GF-D8 (cell line): Measurements from ENCODE around the gene NRP1.
"Not testable (repeated sequence)": the region's sequence is repeated elsewhere in the genome, so short reads cannot be mapped to it uniquely, and the experiment has no call there.

Experiments used
- DNase-seq: peaks from one replicate; lab custom pipeline; 2025; lab: John Stamatoyannopoulos, UW

NRP1 gene

DNA sequence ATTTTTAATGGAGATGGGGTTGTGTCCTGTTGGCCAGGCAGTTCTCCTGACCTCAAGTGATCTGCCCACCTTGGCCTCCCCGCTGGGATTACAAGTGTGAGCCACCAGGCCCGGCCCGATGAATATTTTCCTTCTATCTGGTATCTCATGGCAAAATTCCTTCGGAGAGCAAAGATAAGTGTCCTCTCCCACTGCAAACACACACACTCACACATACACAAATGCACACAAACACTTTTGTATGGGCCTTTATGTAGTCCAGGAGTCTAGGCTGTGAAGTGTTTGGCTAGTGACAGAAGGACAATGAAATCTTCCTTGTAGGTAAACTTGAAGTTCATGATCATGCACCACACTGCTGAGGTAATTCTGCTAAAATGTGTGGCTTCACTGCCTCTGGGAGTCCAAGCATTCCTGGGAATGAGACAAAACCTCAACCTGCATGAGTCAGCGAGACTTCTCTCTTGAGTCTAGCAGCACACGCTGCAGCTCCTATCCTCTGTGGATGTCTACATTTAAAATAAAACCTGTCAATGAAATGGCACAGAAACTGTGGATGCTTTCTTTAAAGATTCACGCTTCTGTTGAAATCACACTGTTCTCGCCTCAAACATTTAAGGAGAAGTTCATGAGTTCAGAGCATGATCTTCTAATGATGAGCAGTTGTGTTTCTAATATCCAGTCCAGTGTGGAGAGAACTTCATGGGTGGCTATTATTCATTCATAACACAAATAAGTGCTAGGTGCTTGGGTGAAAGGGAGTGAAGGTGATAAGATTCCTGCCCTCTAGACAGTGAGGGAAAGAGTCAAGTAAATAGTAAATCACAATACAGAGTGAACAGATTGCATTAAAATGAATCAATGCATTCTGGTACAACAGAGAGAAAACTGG is 96.5 kb downstream of the NRP1 start:
- no peak for DNase-seq

DNA sequence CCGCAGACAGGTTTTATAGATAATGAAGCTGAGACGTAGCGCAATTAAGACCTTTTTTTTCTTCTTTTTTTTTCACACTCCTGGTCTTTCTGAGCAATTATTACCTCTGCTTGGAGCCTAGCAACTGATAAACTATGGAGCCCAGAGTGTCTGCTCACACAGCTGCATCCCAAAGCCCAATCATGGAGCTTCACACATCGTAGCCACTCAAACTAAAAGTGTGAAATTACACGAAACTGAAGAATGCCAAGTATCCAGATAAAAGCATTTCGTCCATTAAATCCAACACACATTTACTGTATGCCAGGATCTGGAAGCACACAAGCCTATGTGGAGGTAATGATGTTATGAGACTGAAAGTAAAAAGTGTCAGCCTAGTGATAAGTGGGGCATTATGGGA is 97.6 kb downstream of the NRP1 start:
- DNase-seq = no peak

DNA sequence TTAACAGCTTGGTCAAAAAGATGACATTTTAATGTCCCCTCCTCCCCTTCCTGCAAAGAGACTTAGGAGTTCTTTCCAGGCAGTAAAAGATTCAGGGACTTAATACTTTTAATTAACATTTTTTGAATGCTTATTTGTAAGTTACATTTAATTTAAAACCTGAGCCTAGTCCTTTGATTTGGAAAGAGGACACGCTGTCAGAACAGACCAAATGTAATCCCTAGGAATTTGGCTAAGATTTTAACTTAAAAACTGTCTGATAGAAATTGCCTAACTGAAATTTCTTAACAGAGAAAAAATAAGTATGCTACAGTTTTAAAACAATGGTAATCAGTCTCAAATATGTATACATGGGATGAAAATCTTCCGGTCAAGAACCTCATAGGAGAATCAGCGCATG is 98.5 kb downstream of the NRP1 start:
- no peak for DNase-seq

DNA sequence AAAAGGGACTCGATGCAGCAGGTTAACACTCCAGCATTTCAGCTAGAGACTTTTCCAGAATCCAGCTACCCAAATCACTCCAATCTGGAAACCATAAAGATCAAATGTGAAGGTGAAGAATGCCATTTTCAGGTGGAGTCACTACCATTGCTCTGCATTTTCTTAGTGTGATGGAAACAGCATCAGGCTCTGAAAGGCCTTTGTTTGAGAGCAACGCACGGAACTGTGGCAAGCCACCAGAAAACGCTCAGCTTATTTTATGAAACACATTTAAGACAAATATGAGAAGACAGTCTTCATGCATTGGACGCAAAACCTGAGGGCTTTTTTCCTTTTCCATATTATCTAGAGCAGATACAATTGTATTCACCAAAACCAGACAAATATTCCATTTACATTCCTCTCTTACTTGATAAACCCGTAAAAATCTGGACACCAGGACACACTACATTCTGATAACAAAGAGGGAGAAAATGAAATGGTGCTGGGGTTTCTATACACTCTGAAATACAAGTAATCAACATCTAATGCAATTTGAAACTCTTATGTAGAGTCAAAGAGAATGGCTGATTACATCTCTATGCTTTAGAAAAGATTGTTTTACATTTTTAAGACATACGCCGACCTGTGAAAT is 99.1 kb downstream of the NRP1 start:
- no peak for DNase-seq

DNA sequence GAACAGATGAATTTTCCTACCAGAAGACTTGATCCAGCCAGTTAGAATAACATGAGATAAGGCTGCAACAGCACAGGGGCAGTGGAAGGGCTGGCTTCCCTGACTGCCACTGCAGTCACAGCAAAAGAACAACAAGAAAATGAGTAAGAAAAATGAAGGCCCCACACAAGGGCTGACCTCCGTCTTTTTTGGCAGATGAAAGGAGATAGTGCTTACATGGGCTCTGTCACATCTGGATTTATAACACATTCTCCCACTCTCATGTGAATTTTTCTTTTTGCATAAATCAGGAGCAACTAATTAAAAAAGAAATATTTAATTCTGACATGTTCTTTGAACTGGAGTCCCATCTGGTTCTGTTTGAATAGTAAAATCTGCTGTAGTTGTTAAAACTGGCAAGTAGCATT is 99.6 kb downstream of the NRP1 start:
- no peak for DNase-seq

DNA sequence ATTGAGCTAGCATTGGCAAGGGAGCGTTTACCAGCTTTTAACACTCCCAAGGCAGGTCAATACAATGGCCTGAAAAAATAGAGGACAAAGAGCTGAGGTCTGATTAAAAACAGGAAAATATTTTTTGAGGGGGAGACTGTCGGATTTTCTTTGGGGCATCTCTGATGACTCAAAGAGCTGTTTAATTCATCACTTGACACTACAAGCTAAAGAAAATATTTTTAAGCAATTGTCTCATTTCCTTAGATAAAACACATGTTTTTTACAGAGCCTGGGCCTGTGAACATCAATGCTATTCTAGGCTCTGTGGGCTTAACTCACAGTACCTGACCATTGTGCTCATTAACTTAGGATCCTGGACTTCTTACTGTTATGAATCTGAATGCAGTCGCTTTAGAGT is 100.8 kb downstream of the NRP1 start:
- no peak for DNase-seq

DNA sequence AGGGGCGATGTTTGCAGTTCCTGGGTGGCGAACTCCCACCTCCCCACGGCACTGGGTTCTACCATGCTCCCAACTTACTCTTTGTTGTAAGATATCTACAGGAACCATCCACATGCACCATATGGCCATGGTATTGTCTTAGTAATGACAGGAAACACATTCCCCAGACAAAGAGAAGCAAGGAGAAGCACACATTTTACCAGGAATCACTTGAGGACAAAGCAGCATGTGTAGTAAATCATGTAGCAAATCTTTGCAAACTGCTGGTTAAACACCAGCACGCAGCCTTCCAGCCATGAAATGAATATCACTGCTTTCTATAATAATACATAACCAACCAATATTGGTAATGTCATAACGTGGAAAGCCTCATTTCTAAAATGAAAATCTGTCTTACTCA is 101.2 kb downstream of the NRP1 start:
- DNase-seq = no peak

DNA sequence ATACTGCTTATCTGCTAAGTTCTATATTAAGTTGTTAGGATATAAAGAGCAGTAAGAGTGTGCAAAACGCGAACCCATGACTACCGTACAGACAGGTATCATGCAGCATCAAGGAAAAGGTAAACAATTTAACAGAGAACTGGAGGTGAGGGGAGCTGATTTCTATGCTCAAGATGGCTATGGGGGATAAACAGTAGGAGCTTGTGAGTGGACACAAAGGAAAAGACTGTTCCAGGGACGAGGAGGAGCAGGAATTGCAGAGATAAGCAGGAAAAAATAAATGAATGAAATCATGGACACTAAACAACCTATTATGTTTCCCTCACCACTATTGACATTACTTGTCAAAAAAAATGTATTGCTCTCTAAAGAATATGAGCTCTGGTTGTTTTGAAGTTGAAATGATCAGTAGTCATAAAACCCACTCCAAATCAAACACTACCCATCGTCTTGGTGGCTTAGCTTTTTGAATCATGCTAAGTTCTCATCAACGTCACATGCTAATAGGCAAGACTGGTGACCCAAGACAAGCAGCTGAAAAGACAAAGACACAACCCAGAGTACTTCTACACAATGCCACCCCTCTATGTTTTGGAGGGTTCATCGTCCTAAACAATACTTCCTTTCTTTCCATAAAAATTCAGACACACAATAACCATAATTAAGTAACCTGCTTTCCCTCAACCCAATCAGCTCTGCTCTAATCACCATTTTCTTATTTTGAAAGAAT is 102.7 kb downstream of the NRP1 start:
- no peak for DNase-seq

DNA sequence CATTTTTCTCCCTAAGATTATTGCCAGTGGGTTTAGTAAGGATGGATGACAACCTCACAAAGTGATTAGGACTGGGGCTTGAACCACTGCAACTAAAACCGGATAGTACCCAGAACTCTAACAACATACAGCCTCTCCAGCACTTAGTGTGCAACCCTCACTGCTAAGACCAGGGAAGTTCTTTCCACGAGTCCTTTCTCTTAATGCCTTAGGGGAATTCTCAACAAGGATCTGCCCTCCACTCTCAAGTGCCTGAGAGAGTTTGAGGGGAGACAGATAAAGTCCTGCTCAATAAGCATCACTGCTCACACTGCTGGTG is 104.6 kb downstream of the NRP1 start:
- no peak for DNase-seq

DNA sequence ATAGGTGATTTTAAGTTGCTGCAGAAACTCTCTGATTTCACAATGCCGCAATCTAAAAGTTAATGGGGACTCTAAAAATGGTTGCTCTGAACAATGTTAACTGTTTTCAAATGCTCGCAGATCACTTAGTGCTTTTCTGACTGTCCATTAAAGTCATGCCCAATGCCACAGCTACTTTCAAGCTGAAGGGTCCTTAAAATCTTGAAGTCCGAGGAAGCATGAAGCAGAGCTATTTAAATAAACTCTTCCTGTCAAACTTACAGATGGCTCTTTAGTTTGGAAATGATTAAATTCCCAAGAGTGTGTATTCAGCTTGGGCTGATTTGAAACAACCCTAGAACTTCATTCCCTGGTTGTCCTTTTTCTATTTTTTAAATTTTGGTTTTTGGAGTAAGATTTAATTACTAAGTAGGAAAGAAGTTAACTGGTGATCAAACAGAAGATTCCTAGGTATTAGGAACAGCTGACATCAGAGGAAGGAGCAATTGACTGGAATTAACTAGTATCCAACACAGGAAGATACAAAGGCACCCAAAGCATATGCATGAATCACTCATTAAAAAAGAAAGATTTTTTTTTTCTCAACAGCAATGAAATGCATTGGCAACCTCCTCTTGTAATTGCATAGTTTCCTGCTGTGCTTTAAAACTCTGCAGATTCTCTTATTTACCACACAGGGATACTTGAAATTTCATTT is 105.1 kb downstream of the NRP1 start:
- DNase-seq = no peak

DNA sequence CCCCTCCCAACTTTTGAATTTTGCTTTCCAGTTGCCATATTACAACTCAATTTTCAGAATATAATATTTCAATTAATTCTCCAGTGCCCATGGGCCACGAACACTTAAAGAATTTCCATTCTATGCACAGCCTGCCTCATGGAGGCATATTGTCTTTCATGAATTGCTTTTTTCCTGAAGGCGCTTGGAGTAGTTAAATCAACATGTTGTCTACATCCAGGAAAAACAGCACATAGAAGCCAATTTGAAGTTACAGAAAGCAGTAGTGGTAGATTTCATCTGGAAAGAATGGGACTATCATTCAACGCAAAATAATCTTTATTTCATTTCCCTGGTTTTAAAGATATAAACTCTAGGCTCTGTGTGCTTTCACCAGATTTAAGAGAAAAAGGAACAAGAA is 106.0 kb downstream of the NRP1 start:
- DNase-seq = no peak

DNA sequence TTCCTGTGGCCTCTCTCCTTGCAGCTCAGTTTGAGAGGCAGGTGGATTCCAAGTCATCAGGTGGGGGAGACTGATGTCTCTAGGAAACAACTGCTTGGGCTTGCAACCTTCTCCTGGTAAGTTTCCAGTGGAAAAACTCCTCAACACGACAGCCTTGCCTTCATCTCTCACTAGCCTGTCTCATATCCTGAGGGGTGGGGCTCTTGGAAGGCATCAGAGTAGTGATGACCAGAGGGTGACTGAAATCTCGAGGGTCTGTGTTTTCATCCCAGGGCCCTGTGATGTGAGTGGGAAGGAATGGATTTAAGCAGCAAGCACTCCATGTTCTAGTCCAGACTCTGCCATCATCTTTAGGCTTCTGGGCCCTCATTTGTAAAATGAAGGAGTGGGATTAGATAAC is 107.0 kb downstream of the NRP1 start:
- no peak for DNase-seq

DNA sequence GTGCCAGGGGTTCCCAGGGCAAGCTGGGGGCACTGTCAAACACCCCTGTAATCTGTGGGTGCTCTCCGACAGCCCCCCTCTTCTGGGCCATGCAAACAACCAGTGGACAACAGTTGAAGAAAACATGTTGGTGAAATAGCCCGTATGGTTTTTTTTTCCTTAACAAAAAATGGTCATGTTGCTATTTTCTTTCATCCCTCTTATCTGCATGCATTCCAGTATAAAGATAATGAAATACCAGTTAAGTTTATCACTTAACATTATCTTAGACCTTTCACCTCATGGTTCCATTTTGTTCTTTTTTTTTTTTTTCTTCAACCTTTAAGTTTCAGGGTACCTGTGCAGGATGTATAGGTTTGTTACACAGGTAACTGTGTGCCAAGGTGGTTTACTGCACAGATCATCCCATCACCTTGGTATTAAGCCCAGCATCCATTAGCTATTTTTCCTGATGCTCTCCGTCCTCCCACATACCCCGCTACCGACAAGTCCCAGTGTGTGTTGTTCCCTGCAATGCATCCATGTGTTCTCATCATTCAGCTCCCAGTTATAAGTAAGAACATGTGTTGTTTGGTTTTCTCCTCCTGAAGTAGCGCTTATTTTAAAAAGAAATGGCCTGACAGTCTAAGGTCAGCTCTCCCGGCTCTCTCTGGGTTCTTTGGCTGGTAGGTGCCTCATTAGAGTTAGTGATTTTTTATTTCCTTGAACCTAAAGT is 110.1 kb downstream of the NRP1 start:
- no peak for DNase-seq

DNA sequence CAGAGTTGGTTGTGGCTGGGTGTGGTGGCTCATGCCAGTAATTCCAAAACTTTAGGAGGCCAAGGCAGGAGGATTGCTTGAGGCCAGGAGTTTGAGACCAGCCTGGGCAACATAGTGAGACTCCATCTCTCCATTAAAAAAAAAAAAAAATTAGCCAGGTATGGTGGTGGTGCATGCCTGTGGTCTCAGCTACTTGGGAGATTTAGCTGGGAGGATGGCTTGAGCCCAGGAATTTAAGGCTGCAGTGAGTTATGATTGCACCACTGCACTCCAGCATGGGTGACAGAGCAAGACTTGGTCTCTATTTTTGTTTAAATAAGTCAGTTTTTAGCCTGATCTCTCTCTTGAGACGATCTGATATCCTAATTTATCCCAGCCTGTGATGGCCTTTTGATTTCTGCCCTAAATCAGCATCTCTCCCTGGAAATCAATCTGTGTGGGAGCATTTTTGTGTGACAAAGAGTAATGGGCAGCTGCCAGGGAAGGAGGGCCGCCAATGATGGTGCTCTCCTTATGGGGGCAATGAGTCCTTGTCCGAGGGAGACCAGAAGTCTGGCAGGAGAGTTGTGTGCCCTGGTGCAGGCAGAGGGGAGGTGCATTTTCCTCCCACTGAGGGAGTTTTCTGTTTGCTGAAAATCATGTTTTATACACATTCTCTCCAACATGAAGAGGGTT is 111.0 kb downstream of the NRP1 start:
- DNase-seq = no peak

DNA sequence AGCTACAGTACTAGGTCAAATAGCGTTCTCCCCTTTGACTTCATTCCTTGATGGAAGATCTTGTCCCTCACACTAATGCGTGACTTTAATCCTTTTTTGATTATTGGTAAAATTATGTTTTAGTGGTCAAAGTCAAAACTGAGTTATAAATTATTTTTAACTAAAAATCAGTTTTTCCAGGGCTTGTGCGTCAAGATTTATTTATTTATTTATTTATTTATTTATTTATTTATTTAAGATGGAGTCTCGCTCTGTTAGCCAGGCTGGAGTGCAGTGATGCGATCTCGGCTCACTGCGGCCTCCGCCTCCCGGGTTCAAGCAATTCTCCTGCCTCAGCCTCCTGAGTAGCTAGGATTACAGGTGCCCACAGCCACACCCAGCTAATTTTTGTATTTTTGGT is 112.2 kb downstream of the NRP1 start:
- DNase-seq = not testable (repeated sequence)

DNA sequence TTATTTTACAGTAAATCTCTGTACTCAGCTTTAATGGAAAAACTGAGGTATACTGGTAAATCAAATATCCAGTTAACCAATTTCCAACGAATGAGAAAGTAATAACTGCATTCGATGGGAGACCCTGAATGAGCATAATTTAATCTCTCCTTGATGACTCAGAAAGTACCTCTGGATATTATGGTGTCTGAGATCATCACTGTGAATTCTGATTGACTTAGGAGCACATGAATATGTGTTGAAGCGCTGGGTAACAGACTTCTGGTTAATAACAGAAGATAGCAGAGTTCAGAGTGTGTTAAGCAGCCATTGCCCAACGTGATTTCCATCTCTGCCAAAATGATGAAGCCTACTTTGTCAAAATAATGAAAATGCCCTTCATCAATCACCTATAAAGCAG is 116.6 kb downstream of the NRP1 start:
- no peak for DNase-seq

DNA sequence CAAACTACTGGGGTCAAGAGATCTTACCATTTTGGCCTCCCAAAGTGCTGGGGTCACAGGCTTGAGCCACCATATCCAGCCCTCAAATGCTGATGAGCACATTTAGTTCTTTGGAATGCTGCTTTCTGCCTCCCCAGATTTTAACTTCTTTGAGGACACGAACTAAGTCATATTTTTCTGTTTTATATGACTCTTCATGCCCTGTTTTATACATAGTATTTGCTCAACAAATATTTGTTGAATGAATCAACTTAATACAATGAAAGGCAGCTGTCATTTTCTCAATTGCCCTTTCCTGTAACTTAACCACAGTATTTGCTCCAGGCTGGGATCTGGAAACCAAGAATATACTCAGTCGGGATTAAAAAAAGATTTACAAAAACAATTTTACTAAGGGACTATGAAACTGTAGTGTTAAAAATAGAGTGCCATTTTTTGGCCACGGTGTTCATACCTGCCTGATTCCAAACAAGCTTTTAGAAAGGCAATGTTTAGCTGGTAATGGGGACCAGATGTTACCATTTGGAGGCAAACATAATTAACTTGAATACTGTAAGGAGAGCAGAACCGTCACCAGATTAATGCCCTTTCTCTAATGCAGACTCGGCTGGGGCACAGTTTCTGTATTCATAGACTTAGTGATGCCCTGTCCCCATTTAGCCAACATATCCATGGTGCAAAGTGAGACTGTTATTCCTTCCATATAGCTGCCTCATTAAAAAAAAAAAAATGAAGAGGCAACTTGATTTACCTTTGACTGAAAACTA is 117.6 kb downstream of the NRP1 start:
- no peak for DNase-seq

DNA sequence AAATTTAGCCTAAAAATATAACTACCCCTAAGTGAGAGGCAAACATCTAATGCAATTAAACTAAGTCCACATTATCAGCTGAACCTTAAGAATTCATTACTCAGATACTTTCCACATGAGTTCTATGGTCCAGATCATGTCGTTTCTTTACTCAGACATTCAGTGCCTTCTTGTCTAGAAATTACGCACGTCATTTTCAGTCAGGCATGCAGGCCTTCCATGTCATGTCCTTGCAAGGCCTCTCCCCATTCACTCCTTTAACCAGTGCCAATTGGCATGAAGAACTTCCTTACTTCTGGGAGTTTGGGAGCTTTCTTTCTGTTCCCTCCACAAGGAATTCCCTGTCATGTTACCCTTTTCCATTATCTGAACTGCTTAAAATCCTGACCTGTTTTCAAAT is 118.8 kb downstream of the NRP1 start:
- no peak for DNase-seq

DNA sequence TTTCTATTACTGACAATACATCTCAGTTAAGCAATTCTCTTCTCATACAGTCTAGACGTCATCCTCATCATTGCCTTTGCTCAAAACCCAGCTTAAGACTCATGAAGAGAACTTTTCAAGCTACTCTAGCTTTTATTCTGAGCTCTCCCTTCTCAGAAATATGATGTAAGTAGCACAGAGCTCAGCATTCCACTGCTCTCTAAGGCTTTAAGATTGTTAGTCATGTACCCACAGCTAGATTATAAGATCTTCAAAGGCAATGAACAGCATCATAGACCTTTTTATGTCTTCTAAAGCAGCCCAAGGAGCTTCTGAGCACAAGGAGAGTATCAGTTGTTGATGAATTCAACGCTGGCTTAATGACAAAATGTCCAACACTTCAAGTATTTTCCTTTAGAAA is 119.3 kb downstream of the NRP1 start:
- no peak for DNase-seq

DNA sequence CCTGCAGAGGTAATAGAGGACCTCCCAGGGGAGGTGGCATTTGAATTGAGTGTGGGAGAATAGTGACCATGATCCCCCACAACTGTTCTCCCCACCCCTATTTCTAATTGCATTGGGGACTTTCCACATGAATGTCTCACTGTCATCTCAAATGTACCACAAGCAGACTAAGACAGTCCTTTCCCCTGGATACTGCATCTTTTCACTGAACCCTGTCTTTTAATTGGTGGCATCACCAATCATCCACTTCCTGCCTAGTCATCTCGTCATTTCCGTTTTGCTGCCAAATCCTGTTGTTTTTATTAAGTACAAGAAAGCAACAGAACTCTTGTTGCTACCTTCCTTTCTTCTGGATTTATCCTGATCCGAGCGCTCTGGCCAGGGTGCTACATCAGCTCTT is 120.3 kb downstream of the NRP1 start:
- DNase-seq = no peak
